B cell (primary cell): Measurements from ENCODE around the gene DDA1. TPM values are rescaled to one million over a fixed set of nuclear protein-coding genes. Genes with fewer than 3 reads are reported as not detected.

Experiments used
- ATAC-seq: fragments of 200-7000 bp; cut with Tn5 transposase; one replicate; pipeline ENCODE4 v1.10.0; 2021; ENCODE audit warnings: low read depth, mild to moderate bottlenecking, moderate number of reproducible peaks, moderate library complexity
- CTCF ChIA-PET: fragments of 350-600 bp; sonication (Branson Sonifier 250); formaldehyde crosslinking; loops from one replicate; lab custom pipeline; 2021; ENCODE audit warnings: antibody characterized with exemption, inconsistent platforms; lab: Charles Lee
- POLR2A ChIA-PET: fragments of 350-600 bp; sonication (Branson Sonifier 250); formaldehyde crosslinking; loops from one replicate; lab custom pipeline; 2021; ENCODE audit warnings: antibody characterized with exemption; lab: Charles Lee
- DNase-seq: peaks from one replicate; pipeline ENCODE4 v3.0.0; 2013
- H2AFZ ChIP-seq: 2 replicates; pipeline ENCODE4 v1.6.1; 2012; ENCODE audit warnings: mild to moderate bottlenecking, low read depth, low read length; ENCODE audit not compliant: insufficient read depth, poor library complexity, severe bottlenecking
- H3K27ac ChIP-seq, 2 donors: 1 replicate in 1 of 2; 2 replicates in 1 of 2; pipeline ENCODE4 v1.5.1; 2012 to 2013; ENCODE audit warnings: low read length in 2 of 2, mild to moderate bottlenecking in 2 of 2, moderate library complexity in 1 of 2
- H3K27me3 ChIP-seq, 4 experiments: fragments of 200-600 bp in 1 of 4; sonication (generic) in 1 of 4; replicated peaks in 1 of 4; 1 replicate in 2 of 4; 2 replicates in 2 of 4; pipeline versions ENCODE4 v1.6.1 to v1.7.0; 2013 to 2016; ENCODE audit warnings: low read length in 3 of 4, mild to moderate bottlenecking in 2 of 4, mixed read lengths in 1 of 4, moderate library complexity in 1 of 4; ENCODE audit not compliant: insufficient read depth in 4 of 4, control insufficient read depth in 3 of 4; ENCODE audit errors: control extremely low read depth in 1 of 4
- H3K36me3 ChIP-seq, 2 experiments: replicated peaks in 1 of 2; 1 replicate in 1 of 2; 2 replicates in 1 of 2; pipeline versions ENCODE4 v1.6.1 to v1.7.1; 2013; ENCODE audit warnings: low read length in 1 of 2; ENCODE audit not compliant: insufficient read depth in 2 of 2, control insufficient read depth in 1 of 2; ENCODE audit errors: control extremely low read depth in 1 of 2, extremely low read depth in 1 of 2
- H3K4me1 ChIP-seq, 2 donors: fragments of 200-600 bp in 1 of 2; sonication (generic) in 1 of 2; 1 replicate in 1 of 2; 2 replicates in 1 of 2; pipeline versions ENCODE4 v1.5.1 to v1.6.1; 2013 to 2017; ENCODE audit warnings: low read length in 2 of 2; ENCODE audit not compliant: control insufficient read depth in 2 of 2, insufficient read depth in 2 of 2
- H3K4me2 ChIP-seq: replicated peaks from 2 replicates; pipeline ENCODE3; 2012; ENCODE audit warnings: mild to moderate bottlenecking, low read depth, low read length; ENCODE audit not compliant: poor library complexity, severe bottlenecking
- H3K4me3 ChIP-seq, 5 experiments: fragments of 200-600 bp in 1 of 5; sonication (generic) in 1 of 5; 1 replicate in 3 of 5; 2 replicates in 2 of 5; pipeline versions ENCODE4 v1.5.1 to v1.7.0; 2011 to 2016; ENCODE audit warnings: low read length in 4 of 5, mild to moderate bottlenecking in 4 of 5, low read depth in 2 of 5, control low read depth in 1 of 5, moderate library complexity in 1 of 5; ENCODE audit not compliant: insufficient read depth in 1 of 5; ENCODE audit errors: control extremely low read depth in 1 of 5, extremely low read depth in 1 of 5
- H3K79me2 ChIP-seq: fragments of 200-600 bp; sonication (generic); one replicate; pipeline ENCODE4 v1.6.0; 2016; ENCODE audit warnings: low read length; ENCODE audit not compliant: control insufficient read depth, insufficient read depth
- H3K9ac ChIP-seq: fragments of 200-600 bp; sonication (generic); 2 replicates; pipeline ENCODE4 v1.6.1; 2017; ENCODE audit warnings: mild to moderate bottlenecking, low read length, moderate library complexity
- H3K9me3 ChIP-seq, 3 donors: one replicate each; pipeline versions ENCODE4 v1.6.1 to v1.7.1; 2013; ENCODE audit warnings: low read length in 2 of 3; ENCODE audit not compliant: control insufficient read depth in 2 of 3, insufficient read depth in 1 of 3; ENCODE audit errors: control extremely low read depth in 1 of 3
- H4K20me1 ChIP-seq: 2 replicates; pipeline ENCODE4 v1.6.0; 2012; ENCODE audit warnings: mild to moderate bottlenecking, low read length; ENCODE audit not compliant: insufficient read depth, control insufficient read depth, poor library complexity, severe bottlenecking
- H3K27ac Mint-ChIP-seq: one replicate; pipeline ENCODE4 v1.8.0; 2021; ENCODE audit warnings: mixed read lengths
- H3K27me3 Mint-ChIP-seq: one replicate; pipeline ENCODE4 v1.8.0; 2021; ENCODE audit warnings: mixed read lengths
- H3K4me1 Mint-ChIP-seq: one replicate; pipeline ENCODE4 v1.8.0; 2021; ENCODE audit warnings: mixed read lengths
- H3K4me3 Mint-ChIP-seq: one replicate; pipeline ENCODE4 v1.8.0; 2021; ENCODE audit warnings: mixed read lengths
- H3K9me3 Mint-ChIP-seq: one replicate; pipeline ENCODE4 v1.8.0; 2022; ENCODE audit warnings: mixed read lengths; ENCODE audit not compliant: insufficient read depth
- CTCF ChIP-seq: fragments of 200-600 bp; IDR thresholded peaks from one replicate; pipeline ENCODE4 v1.8.0; 2022; ENCODE audit warnings: antibody characterized with exemption, mild to moderate bottlenecking
- EZH2 ChIP-seq: IDR thresholded peaks from 2 replicates; pipeline ENCODE4 v1.6.1; 2012; ENCODE audit warnings: borderline replicate concordance, low read depth, mild to moderate bottlenecking, moderate library complexity, low read length; ENCODE audit not compliant: insufficient read depth, poor library complexity, severe bottlenecking
- WGBS: methylation state at CpG from one replicate; pipeline ENCODE4 v1.1.5; 2013; ENCODE audit warnings: missing lambda C conversion rate; ENCODE audit not compliant: insufficient coverage; 5-methylcytosine and 5-hydroxymethylcytosine counted together
- intact Hi-C: fragments of 100-400 bp; cut with micrococcal nuclease; formaldehyde crosslinking; loops from one replicate; pipeline ENCODE4 v1.10.0; 2022
- polyA plus RNA-seq: library from polyadenylated mRNA; depleted of rRNA; stranded (reverse); fragments of >200 nt; gene quantifications from 2 replicates; pipeline ENCODE4 v1.2.3, GENCODE V29; 2012
- total RNA-seq, 2 donors: library from RNA; stranded (reverse); fragments of 120-200 nt in 1 of 2; gene quantifications; 1 replicate in 1 of 2; 2 replicates in 1 of 2; pipeline versions ENCODE4 v1.2.3 to v1.2.4, GENCODE V29; 2013 to 2022

DDA1 gene
- total and polyA plus RNA-seq, 2 donors (not counting 1 experiment from before 2014, with no cell fraction given) = 38.4 TPM

DNA sequence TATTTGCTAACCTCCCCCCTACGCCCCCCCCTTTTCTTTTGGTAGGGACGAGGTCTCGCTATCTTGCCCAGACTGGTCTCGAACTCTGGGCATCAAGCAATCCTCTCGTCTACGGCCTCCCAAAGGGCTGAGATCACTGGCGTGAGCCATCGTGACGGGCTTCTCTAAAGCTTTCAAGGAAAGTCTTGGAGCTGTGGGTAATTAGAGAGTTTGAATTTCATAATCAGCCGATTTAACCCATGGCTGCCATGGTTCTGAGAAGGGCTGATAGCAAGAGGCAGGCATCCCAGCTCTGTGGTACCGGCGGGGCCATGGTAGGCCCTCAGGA is 5.5 kb upstream of the DDA1 start:
- 97% methylated on average over 9 of the region's 12 CpGs for WGBS
- H3K4me1 Mint-ChIP-seq = peaks cover 41% of the 10 kb centered on the region
- peak overlapping the region; percentile 99 for H3K4me2 ChIP-seq

More for the DNA sequence above, 5.5 kb upstream of the DDA1 start:
- TF ChIP-seq CTCF = no peak
- no peak for TF ChIP-seq EZH2
- H2AFZ ChIP-seq = peak overlapping the region; percentile 97
- no peaks in the 10 kb centered on the region for H3K9me3 ChIP-seq
- H3K27me3 Mint-ChIP-seq = no peaks in the 10 kb centered on the region
- H3K36me3 ChIP-seq = no peaks in the 10 kb centered on the region
- H3K9ac ChIP-seq = peak overlapping the region; percentile 90
- no peak overlapping the region for H3K27ac Mint-ChIP-seq
- no peaks in the 10 kb centered on the region for H3K9me3 Mint-ChIP-seq
- no peak for ATAC-seq
- no peak overlapping the region for H3K27ac ChIP-seq
- peaks cover 33% of the 10 kb centered on the region for H3K79me2 ChIP-seq
- DNase-seq = no peak
- intact Hi-C loops = loop anchor here (10.0 kb wide), 1 partner anchor 409 kb away; no protein-coding TSS in a partner anchor
- peak overlapping the region; percentile 85 for H3K4me3 Mint-ChIP-seq
- ChIA-PET CTCF (interaction anchor here (0.9 to 2.9 kb wide), 6 partner anchors 8 to 82 kb away, joined by 3 to 13 read pairs (median 6); partner anchors contain the start of gene BABAM1), POLR2A (interaction anchor here (0.5 to 1.0 kb wide), 3 partner anchors 11 to 632 kb away, joined by 3 to 7 read pairs (median 3); no protein-coding TSS in a partner anchor)
- peaks cover 30 to 42% of the 10 kb centered on the region in 2 donors for H3K4me1 ChIP-seq
- no peaks in the 10 kb centered on the region for H3K27me3 ChIP-seq
- peak overlapping the region in 1 of 5 experiments; percentile 86 for H3K4me3 ChIP-seq
- no peaks in the 10 kb centered on the region for H4K20me1 ChIP-seq
